ENCODE results near the gene COL18A1.
"Not testable (repeated sequence)": the region's sequence is repeated elsewhere in the genome, so short reads cannot be mapped to it uniquely, and the experiment has no call there.

Gene COL18A1

GRCh38 chr21:45525153-45525909 is 120.4 kb downstream of the COL18A1 start:
- no peak for DNase-seq

- no peak for DNase-seq
These were observed 120.9 kb downstream of the COL18A1 start for GRCh38 chr21:45525910-45526306.

GRCh38 chr21:45527151-45527999 is 122.4 kb downstream of the COL18A1 start:
- DNase-seq = not testable (repeated sequence)

- DNase-seq = no peak
These were observed 123.2 kb downstream of the COL18A1 start for GRCh38 chr21:45528028-45528705.

GRCh38 chr21:45528981-45529784 is 124.2 kb downstream of the COL18A1 start:
- no peak for DNase-seq

GRCh38 chr21:45529785-45530422 is 124.9 kb downstream of the COL18A1 start:
- DNase-seq = no peak

- no peak for DNase-seq
These were observed 125.6 kb downstream of the COL18A1 start for GRCh38 chr21:45530423-45531113.

GRCh38 chr21:45531114-45531392 is 126.1 kb downstream of the COL18A1 start:
- DNase-seq = not testable (repeated sequence)

- DNase-seq = no peak
These were observed 126.6 kb downstream of the COL18A1 start for GRCh38 chr21:45531393-45532215.

GRCh38 chr21:45532826-45533360 is 127.9 kb downstream of the COL18A1 start:
- DNase-seq = no peak

- no peak for DNase-seq
These were observed 128.4 kb downstream of the COL18A1 start for GRCh38 chr21:45533361-45533845.

- no peak for DNase-seq
These were observed 129.1 kb downstream of the COL18A1 start for GRCh38 chr21:45533846-45534635.

GRCh38 chr21:45534636-45535331 is 129.8 kb downstream of the COL18A1 start:
- DNase-seq = no peak

GRCh38 chr21:45535341-45536081 is 130.5 kb downstream of the COL18A1 start:
- no peak for DNase-seq

- no peak for DNase-seq
These were observed 131.5 kb downstream of the COL18A1 start for GRCh38 chr21:45536301-45537081.

GRCh38 chr21:45537111-45537745 is 132.3 kb downstream of the COL18A1 start:
- no peak for DNase-seq
